Raji (cell line): Measurements from ENCODE around the gene NCK2.

Source experiments
- POLR2A ChIP-seq: IDR thresholded peaks from 2 replicates; pipeline ENCODE4 v1.6.1; 2011; ENCODE audit warnings: low read depth, low read length, control low read depth; ENCODE audit not compliant: insufficient read depth

NCK2 gene

GRCh38 chr2:105777506-105778055 is 32.9 kb downstream of the NCK2 start:
- no peak for TF ChIP-seq POLR2A

- TF ChIP-seq POLR2A, result no peak
These were observed 33.4 kb downstream of the NCK2 start for GRCh38 chr2:105778080-105778607.

- TF ChIP-seq POLR2A, result no peak
These were observed 34.7 kb downstream of the NCK2 start for GRCh38 chr2:105779394-105779793.

GRCh38 chr2:105780606-105781005 is 35.9 kb downstream of the NCK2 start:
- TF ChIP-seq POLR2A, result no peak

GRCh38 chr2:105781274-105781978 is 36.7 kb downstream of the NCK2 start:
- TF ChIP-seq POLR2A, result no peak

- TF ChIP-seq POLR2A, result no peak
These were observed 37.4 kb downstream of the NCK2 start for GRCh38 chr2:105782123-105782522.

- TF ChIP-seq POLR2A, result no peak
These were observed 37.9 kb downstream of the NCK2 start for GRCh38 chr2:105782646-105783045.

- TF ChIP-seq POLR2A, result no peak
These were observed 38.5 kb downstream of the NCK2 start for GRCh38 chr2:105783151-105783738.

GRCh38 chr2:105783972-105784371 is 39.3 kb downstream of the NCK2 start:
- TF ChIP-seq POLR2A, result no peak

- no peak for TF ChIP-seq POLR2A
These were observed 39.9 kb downstream of the NCK2 start for GRCh38 chr2:105784589-105784988.

GRCh38 chr2:105785095-105785847 is 40.6 kb downstream of the NCK2 start:
- TF ChIP-seq POLR2A, result no peak

- TF ChIP-seq POLR2A, result no peak
These were observed 41.8 kb downstream of the NCK2 start for GRCh38 chr2:105786231-105787230.

- TF ChIP-seq POLR2A, result no peak
These were observed 42.9 kb downstream of the NCK2 start for GRCh38 chr2:105787376-105788318.
